ENCODE measurements around the gene DHRS2.

- TF ChIP-seq CTCF (conservative IDR thresholded peaks at IDR 0.05; ENCODE audit: low read length) (no peak), EZH2phosphoT487 (IDR thresholded peaks at IDR 0.05; ENCODE audit: borderline replicate concordance, low read depth, low read length) (no peak)
Measured at GRCh38 chr14:23629832-23630396, 6.2 kb upstream of the DHRS2 start.

All from OCI-LY7 (cell line).